Effector CD8-positive, alpha-beta T cell (primary cell): Measurements from ENCODE around the gene TENM4.

Experiments used
- DNase-seq: peaks from one replicate; lab custom pipeline; 2025; lab: John Stamatoyannopoulos, UW

The TENM4 gene

GRCh38 chr11:78935398-78936068 lies 505.3 kb downstream of the TENM4 start:
- DNase-seq, result no peak

GRCh38 chr11:78933350-78933749 lies 507.5 kb downstream of the TENM4 start:
- DNase-seq, result no peak

DNA sequence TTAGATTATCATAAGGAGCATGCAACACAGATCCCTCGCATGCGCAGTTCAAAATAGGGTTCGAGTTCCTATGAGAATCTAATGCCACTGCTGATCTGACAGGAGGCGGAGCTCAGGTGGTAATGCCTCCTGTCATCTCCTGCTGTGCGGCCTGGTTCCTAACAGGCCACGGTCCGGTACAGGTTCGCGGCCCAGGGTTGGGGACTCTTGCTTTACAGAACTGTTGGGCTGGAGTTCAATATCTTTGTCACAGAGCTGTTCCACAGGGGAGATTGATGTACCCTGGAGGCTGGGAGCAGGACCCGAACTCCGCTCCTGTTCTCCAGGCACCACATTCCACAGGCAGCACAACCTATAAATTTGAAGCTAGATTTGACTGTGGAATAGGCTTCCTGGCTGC lies 508.1 kb downstream of the TENM4 start:
- no peak for DNase-seq

DNA sequence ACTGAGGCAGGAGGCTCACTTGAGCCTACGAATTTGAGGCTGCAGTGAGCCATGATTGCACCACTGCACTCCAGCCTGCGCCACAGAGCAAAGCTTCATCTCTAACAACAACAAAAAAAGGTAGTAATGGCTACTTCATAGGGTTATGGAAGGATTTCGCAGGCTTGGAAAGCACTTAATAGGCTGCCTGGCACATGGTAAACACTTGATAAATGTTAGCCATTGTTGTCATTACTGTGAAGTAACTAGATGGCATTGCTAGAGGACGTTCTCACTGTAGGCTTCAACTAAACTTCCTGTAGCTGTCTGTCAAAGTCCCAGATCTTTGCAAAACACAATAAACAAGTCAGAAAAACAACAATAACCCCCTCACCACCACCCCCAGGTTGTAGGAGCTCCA lies 508.9 kb downstream of the TENM4 start:
- no peak for DNase-seq

DNA sequence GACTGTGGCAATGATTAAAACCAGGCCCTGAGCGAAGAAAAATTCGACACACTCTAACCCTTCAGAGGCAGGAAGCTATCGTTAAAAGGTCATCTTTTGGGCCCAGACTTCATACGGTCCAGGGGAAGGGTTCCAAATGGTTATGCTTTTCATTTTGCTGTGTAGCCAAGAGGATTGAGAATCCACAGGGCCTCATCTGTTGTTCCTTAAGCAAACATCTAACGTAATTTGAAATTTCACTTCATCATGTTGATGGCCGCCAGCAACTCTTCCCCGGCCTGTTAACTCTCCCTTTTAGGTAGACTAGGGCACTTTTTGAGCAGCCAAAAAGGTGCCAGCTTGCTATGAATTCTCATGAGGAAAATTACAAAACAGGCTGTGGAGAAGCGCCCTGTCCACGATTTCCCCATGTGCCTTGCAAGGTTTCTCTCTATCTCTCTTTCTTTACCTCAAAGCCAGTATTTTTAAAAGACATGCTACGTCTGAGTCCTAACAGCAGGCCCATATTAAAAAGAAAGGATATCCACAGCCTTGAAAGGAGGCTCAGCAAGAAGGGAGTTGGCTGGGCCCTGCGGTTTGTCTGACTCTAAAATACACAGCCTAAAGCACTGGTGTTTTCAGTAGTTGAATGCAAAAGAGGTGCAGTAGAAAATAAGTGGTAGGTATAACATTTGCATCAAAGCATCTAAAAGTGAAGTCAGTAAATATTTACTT lies 509.9 kb downstream of the TENM4 start:
- DNase-seq, result no peak

DNA sequence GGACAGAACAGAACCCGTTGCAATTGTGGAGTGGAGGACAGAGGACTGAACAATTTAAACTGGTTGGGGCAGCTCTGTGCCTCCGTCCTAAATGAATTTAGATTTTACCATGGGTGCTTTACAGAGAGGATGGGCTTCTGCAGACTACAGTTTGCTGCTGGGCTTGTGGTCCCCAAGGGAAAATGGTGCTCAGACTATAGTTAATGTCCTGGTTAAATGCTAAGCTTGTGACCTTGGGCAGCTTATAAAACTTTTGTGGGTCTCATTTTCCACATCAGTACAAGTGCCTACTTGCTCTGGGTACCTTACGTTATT lies 511.0 kb downstream of the TENM4 start:
- no peak for DNase-seq

GRCh38 chr11:78929207-78929905 lies 511.5 kb downstream of the TENM4 start:
- no peak for DNase-seq

DNA sequence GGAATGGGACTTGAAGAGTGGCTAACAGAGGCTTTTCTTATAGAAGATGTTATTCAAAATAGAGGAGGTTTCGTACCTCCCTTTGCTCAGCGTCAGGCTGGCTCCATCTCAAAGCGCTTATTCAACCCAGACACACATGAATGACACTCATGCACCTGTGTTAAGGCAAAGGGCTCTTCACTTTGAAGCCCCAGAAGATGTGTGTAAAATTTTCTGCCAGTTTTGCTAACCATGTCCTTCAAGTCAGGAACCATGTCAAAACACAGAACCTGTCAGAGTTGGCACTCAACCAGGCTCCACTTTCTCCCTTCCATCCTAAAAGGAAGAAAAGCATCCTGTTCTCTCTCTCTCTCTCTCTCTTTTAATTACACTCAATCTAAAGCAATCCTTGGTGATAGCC lies 513.3 kb downstream of the TENM4 start:
- no peak for DNase-seq

DNA sequence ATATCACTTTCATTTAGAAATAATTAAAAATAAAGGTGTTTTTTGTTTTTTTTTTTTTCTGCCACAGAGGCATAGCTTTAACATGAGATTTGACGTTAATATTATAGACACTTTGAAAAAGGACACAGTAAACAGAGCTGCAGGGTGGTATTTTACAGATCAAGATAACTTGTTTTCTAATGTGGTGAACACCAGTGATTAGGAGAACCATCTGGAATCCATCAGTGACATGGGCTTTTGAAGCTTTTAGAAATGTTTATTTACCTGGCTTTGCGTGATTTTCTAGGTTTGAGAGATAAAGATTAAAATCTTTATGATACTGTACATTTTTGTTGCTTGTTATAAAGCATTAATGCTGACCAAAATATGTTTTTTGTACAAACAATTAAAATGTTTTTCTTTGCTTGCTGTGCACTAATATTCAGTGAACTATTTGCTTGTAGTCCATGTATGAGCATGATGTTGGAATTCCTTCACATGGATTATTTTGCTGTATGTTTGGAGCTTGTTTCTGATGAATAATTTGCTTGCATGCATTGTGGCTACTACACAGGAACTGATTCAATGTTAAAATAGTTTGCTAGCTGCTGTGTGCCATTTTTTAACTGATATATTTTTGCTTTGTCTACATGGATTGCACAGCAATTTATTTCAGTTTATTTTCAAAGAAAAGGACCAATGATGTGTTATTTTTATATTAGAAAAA lies 514.0 kb downstream of the TENM4 start:
- no peak for DNase-seq

DNA sequence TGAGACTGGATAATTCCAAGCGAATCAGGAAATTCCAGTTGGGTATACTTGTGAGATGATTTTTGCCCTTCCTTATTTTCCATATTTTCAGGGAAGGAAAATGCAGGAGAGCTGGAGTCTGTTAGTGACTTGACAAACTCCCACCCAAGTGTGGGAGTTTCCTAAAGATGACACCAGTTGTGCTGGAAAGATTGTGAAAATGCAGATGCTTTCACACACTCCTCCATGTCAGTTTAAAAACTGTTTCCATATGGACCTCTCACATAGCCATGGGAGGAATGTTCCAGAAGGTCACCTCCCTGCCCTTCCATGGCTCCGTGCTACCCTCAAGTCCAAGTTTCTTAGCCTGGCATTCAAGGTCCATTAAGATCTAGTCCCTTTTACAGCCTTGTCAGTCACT lies 515.4 kb downstream of the TENM4 start:
- no peak for DNase-seq

DNA sequence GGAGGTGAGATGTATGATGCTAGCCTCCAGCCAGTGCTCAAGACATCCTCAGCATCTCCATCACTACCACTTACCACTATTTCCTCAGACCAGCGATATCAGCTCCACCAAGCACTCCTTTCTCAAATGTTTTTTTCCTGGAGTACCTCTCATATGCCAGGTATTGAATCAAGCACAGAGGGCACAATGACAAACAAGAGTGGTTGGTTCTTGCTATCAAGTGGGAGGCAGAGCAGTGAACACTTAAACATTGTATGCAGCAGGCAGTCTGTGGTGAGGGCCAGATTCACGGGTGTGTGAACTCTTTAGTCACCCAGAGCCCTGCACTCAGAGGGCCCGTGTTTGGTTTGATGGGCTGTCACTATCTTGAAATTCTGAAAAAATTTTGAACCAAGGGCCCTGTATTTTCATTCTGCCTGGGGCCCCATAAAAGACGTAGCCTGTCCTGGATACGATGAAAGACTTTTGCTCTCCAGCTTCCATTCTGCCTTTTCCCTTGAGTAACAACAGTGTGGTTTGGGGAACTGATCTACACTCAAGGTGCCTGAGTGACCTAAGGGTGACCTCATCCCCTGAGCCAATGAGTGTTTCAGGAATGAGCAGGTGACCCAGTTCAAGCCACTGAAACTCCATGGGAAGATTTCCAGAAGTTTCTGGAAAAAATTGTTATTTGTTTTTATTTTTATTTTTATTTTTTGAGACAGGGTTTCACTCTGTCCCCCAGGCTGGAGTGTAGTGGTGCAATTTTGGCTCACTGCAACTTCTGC lies 517.8 kb downstream of the TENM4 start:
- DNase-seq, result no peak

DNA sequence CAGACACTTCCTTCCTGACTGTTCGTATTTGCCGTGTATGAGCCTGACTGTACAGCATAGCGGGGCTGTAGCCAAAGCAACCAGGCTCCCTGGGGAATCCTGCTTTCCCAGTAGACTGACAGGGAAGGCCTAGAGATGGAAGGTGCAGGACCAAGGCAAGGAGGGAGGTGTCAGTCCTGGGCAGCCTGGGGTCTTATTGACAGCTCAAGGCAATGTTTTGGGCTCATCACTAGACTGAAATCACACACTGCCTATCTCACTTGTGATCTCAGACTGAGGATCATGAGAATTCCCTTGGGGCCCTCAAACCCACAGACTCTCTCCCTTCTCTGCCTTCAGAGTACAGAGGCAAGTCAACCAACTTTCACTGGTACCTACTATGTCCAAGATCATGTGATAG lies 519.3 kb downstream of the TENM4 start:
- DNase-seq, result no peak

DNA sequence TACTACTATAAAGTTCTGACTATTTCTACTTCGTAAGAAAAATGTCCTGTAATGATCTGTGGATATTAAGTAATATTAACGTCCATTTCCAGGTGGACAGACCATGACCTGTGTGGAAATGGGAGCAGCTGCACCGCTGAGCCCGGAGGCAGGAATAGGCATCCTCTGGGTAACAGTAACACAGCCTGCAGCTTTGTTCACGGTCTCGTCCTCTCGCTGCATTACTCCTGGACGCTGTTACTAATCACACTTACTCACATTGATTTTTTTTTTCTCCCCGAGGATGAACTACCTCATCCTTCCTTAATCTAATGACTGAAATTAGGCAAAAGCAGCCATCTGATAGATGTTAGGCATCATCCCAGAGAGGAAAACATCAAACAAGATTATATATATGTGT lies 520.5 kb downstream of the TENM4 start:
- DNase-seq, result no peak

- DNase-seq, result no peak
Measured at GRCh38 chr11:78916759-78917158, 524.1 kb downstream of the TENM4 start.

GRCh38 chr11:78914503-78914902 lies 526.3 kb downstream of the TENM4 start:
- DNase-seq, result no peak

DNA sequence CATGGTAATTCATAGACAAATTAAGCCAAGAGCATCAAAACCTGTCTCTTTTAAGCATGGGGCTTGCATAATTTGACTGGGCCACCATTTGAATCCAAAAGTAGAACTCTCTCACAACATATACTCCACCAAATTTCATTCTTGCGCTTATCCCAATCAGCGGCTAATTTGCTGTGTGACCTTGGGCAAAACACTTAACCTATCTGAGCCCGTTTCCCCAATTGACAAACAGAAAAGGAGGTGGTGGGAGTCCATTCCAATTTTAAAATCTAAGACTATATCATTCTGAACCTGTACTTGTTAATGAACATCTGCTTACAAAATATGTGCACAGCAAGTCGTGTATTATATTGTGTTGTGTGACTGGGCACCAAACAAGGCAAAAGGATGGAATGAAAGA lies 528.1 kb downstream of the TENM4 start:
- DNase-seq, result no peak

DNA sequence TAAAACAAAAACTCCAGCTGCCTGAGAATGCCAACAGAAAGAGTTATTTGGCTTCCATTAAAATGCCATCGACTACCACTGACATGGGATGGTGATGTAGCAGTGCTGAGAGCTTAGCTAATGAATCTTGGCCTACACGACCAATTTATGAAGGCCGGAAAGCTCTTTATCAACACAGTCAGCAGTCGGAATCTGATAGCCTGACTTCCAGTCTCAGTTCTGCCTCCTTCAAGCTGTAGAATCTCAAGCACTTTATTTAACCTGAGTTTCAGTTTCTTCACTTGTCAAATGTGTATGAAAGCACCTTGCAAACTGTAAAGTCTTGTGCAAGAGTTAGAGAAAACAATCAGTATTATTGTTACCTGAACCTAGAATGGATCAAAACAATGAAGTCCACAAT lies 530.5 kb downstream of the TENM4 start:
- DNase-seq, result no peak

DNA sequence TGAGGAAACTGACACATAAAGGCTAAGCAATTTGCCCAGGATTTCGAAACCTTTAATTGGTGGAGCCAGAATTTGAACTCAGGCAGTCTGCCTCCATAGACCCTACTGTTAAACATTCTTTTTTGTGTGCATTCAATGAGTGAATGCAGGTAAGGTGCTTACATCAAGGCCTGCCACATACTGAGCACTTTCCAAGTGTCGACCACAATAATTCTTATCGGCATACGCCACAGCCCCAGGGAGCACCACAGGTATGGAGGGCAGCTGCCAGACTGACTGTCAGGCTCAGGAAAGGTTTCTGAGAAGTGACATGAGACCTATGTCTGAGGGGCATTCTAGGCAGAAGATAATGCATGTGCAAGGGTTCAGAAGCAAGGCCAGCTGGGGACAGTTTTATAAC lies 531.4 kb downstream of the TENM4 start:
- no peak for DNase-seq

DNA sequence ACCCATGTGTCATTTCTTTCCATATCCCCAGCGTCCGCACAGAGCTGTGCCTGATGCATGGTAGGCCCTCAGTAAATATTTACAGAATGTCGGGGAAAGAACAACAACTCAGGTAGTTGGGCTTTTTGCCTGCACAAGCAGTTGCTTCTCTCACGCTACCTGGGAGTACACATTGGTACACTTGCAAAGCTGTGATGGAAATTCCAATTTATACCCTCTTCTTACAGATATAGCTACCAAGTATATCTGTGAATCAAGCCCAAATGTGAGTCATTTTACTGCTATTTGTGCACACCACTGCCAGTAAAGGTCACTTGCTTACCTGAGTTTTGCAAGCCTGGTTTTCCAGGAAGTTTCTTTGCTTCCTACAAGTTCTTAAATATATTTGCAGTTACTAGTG lies 533.2 kb downstream of the TENM4 start:
- DNase-seq, result no peak

DNA sequence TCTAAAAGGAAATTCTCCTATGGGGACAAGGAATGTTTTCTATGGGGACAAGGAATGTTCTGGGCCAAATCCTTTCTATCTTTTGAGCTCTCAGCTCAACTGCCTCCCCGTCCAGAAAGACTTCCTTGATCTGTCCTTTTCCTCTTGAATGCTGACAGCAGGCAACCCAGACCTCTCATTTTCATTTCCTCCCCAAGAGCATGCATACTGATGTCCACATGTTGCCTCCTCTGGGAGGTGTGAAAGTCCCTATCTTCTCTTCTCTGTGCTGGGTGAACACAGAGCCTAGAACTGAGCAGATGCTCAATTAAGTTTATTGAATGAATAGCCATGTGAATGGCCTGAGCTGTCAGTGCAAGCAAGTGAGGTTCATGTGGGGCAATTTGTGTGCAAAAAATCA lies 534.3 kb downstream of the TENM4 start:
- no peak for DNase-seq

- DNase-seq, result no peak
Measured at GRCh38 chr11:78905756-78906155, 535.1 kb downstream of the TENM4 start.
